CD4-positive, alpha-beta T cell treated with Interleukin-12 subunit alpha and Interleukin-12 subunit beta, for 1 hour (primary cell): Measurements from ENCODE around the gene CERS5.
"Not testable (repeated sequence)": the region's sequence is repeated elsewhere in the genome, so short reads cannot be mapped to it uniquely, and the experiment has no call there.

Experiments
- DNase-seq: peaks from one replicate; pipeline ENCODE4 v3.0.0-alpha.2; 2020

The CERS5 gene

GRCh38 chr12:50186681-50187080 is 19.5 kb upstream of the CERS5 start:
- DNase-seq: no peak

GRCh38 chr12:50185970-50186663 is 18.9 kb upstream of the CERS5 start:
- no peak for DNase-seq

- no peak for DNase-seq
Measured at GRCh38 chr12:50185301-50185895, 18.2 kb upstream of the CERS5 start.

GRCh38 chr12:50184261-50184660 is 17.1 kb upstream of the CERS5 start:
- no peak for DNase-seq

GRCh38 chr12:50182461-50182860 is 15.3 kb upstream of the CERS5 start:
- no peak for DNase-seq

- no peak for DNase-seq
Measured at GRCh38 chr12:50181691-50182090, 14.5 kb upstream of the CERS5 start.

- DNase-seq: no peak
Measured at GRCh38 chr12:50175716-50176026, 8.5 kb upstream of the CERS5 start.

GRCh38 chr12:50174971-50175715 is 8.0 kb upstream of the CERS5 start:
- peak; percentile 66 for DNase-seq

GRCh38 chr12:50166799-50167048 is 445 bp downstream of the CERS5 start:
- DNase-seq: no peak

GRCh38 chr12:50164963-50165362 is 2.2 kb downstream of the CERS5 start:
- no peak for DNase-seq

- no peak for DNase-seq
Measured at GRCh38 chr12:50162230-50162629, 4.9 kb downstream of the CERS5 start.

GRCh38 chr12:50160643-50161042 is 6.5 kb downstream of the CERS5 start:
- DNase-seq: no peak

- no peak for DNase-seq
Measured at GRCh38 chr12:50157259-50157658, 9.9 kb downstream of the CERS5 start.

- DNase-seq: no peak
Measured at GRCh38 chr12:50156641-50157040, 10.5 kb downstream of the CERS5 start.

GRCh38 chr12:50154947-50155346 is 12.2 kb downstream of the CERS5 start:
- not testable (repeated sequence) for DNase-seq

GRCh38 chr12:50151047-50151687 is 16.0 kb downstream of the CERS5 start:
- DNase-seq: no peak

- DNase-seq: no peak
Measured at GRCh38 chr12:50149311-50149710, 17.9 kb downstream of the CERS5 start.

GRCh38 chr12:50148011-50148410 is 19.2 kb downstream of the CERS5 start:
- not testable (repeated sequence) for DNase-seq

- no peak for DNase-seq
Measured at GRCh38 chr12:50147281-50147680, 19.9 kb downstream of the CERS5 start.

GRCh38 chr12:50145439-50145838 is 21.7 kb downstream of the CERS5 start:
- DNase-seq: no peak

- no peak for DNase-seq
Measured at GRCh38 chr12:50142993-50143392, 24.2 kb downstream of the CERS5 start.

- DNase-seq: peak; percentile 65
Measured at GRCh38 chr12:50132505-50133135, 34.5 kb downstream of the CERS5 start.

GRCh38 chr12:50129290-50129689 is 37.9 kb downstream of the CERS5 start:
- DNase-seq: no peak

GRCh38 chr12:50127546-50127945 is 39.6 kb downstream of the CERS5 start:
- no peak for DNase-seq
